IMR-90 (cell line): ENCODE measurements around the gene MYH10. TPM values are rescaled to one million over a fixed set of nuclear protein-coding genes. Genes with fewer than 3 reads are reported as not detected.

Experiments
- ATAC-seq: fragments of 200-7000 bp; cut with Tn5 transposase; 2 replicates; pipeline ENCODE4 v1.9.1; 2020; ENCODE audit warnings: low read depth, mild to moderate bottlenecking, moderate library complexity
- BruUV-seq: library from RNA; stranded (reverse); fragments of 400-500 nt; replicated peaks from 2 replicates; lab custom pipeline; 2021; lab: Mats Ljungman, UMichigan
- CTCF ChIA-PET: fragments of 300-600 bp; formaldehyde crosslinking; extraction: SDS; loops from one replicate; lab custom pipeline; 2021; ENCODE audit warnings: antibody characterized with exemption; lab: Yijun Ruan, JAX
- POLR2A ChIA-PET: fragments of 300-600 bp; sonication (Branson Sonifier 250); formaldehyde crosslinking; loops from one replicate; lab custom pipeline; 2022; ENCODE audit warnings: antibody characterized with exemption; ENCODE audit not compliant: unreplicated experiment; lab: Charles Lee
- DNase-seq: peaks from one replicate; pipeline ENCODE4 v3.0.0; 2013
- H2AFZ ChIP-seq: replicated peaks from 2 replicates; pipeline ENCODE3; 2013; ENCODE audit warnings: low read length, mild to moderate bottlenecking; ENCODE audit not compliant: poor library complexity
- H2AK5ac ChIP-seq: 2 replicates; pipeline ENCODE4 v1.6.1; 2013; ENCODE audit warnings: low read depth, low read length, inconsistent platforms
- H2AK9ac ChIP-seq: replicated peaks from 2 replicates; pipeline ENCODE3; 2013; ENCODE audit warnings: mild to moderate bottlenecking, low read depth, low read length, moderate library complexity; ENCODE audit not compliant: poor library complexity
- H2BK120ac ChIP-seq: 2 replicates; pipeline ENCODE4 v1.6.1; 2013; ENCODE audit warnings: low read depth, low read length, inconsistent platforms
- H2BK15ac ChIP-seq: 3 replicates; pipeline ENCODE4 v1.6.1; 2013; ENCODE audit warnings: low read depth, low read length, inconsistent platforms
- H2BK20ac ChIP-seq: 2 replicates; pipeline ENCODE4 v1.6.1; 2013; ENCODE audit warnings: low read depth, mild to moderate bottlenecking, inconsistent platforms, low read length, moderate library complexity
- H2BK5ac ChIP-seq: 2 replicates; pipeline ENCODE4 v1.6.1; 2013; ENCODE audit warnings: mild to moderate bottlenecking, low read depth, low read length, inconsistent platforms; ENCODE audit not compliant: poor library complexity, severe bottlenecking
- H3K14ac ChIP-seq: replicated peaks from 2 replicates; pipeline ENCODE4 v1.6.1; 2013; ENCODE audit warnings: low read depth, low read length, inconsistent platforms
- H3K18ac ChIP-seq: 2 replicates; pipeline ENCODE4 v1.6.1; 2013; ENCODE audit warnings: low read depth, low read length, control low read depth
- H3K23ac ChIP-seq: 2 replicates; pipeline ENCODE4 v1.6.1; 2013; ENCODE audit warnings: low read depth, low read length, inconsistent platforms
- H3K27ac ChIP-seq: 2 replicates; pipeline ENCODE4 v1.5.1; 2013; ENCODE audit warnings: mild to moderate bottlenecking, control low read depth, low read length; ENCODE audit not compliant: insufficient read depth
- H3K27me3 ChIP-seq: 2 replicates; pipeline ENCODE4 v1.6.1; 2013; ENCODE audit warnings: low read length; ENCODE audit not compliant: control insufficient read depth, insufficient read depth
- H3K36me3 ChIP-seq: 2 replicates; pipeline ENCODE4 v1.6.1; 2013; ENCODE audit warnings: low read length, mixed read lengths; ENCODE audit not compliant: control insufficient read depth, insufficient read depth
- H3K4ac ChIP-seq: 2 replicates; pipeline ENCODE4 v1.6.1; 2013; ENCODE audit warnings: low read depth, low read length, inconsistent platforms
- H3K4me1 ChIP-seq: 2 replicates; pipeline ENCODE4 v1.6.1; 2013; ENCODE audit warnings: low read length, mixed read lengths; ENCODE audit not compliant: control insufficient read depth, insufficient read depth
- H3K4me2 ChIP-seq: 2 replicates; pipeline ENCODE4 v1.6.1; 2013; ENCODE audit warnings: low read depth, mild to moderate bottlenecking, control low read depth, low read length, moderate library complexity
- H3K4me3 ChIP-seq: 2 replicates; pipeline ENCODE4 v1.5.1; 2013; ENCODE audit warnings: low read depth, mild to moderate bottlenecking, control low read depth, low read length, moderate library complexity; ENCODE audit not compliant: insufficient read depth
- H3K56ac ChIP-seq: 2 replicates; pipeline ENCODE4 v1.6.1; 2013; ENCODE audit warnings: low read length, inconsistent platforms; ENCODE audit not compliant: insufficient read depth; ENCODE audit errors: extremely low read depth
- H3K79me1 ChIP-seq, 2 experiments: 2 replicates each; pipeline ENCODE4 v1.6.1; 2013; ENCODE audit warnings: low read length in 2 of 2, inconsistent platforms in 1 of 2, low read depth in 1 of 2
- H3K9ac ChIP-seq: 2 replicates; pipeline ENCODE4 v1.6.1; 2013; ENCODE audit warnings: low read depth, low read length, control low read depth
- H3K9me1 ChIP-seq: 2 replicates; pipeline ENCODE4 v1.6.1; 2013; ENCODE audit warnings: low read length, inconsistent platforms; ENCODE audit not compliant: insufficient read depth
- H3K9me3 ChIP-seq: 2 replicates; pipeline ENCODE4 v1.6.1; 2013; ENCODE audit warnings: low read length; ENCODE audit not compliant: control insufficient read depth, insufficient read depth
- H4K20me1 ChIP-seq: 2 replicates; pipeline ENCODE4 v1.6.1; 2013; ENCODE audit warnings: low read length, inconsistent platforms; ENCODE audit not compliant: insufficient read depth
- H4K5ac ChIP-seq: 2 replicates; pipeline ENCODE4 v1.6.1; 2013; ENCODE audit warnings: mild to moderate bottlenecking, low read depth, low read length, control low read depth
- H4K8ac ChIP-seq, 2 experiments: 2 replicates each; pipeline ENCODE4 v1.6.1; 2013; ENCODE audit warnings: low read depth in 2 of 2, low read length in 2 of 2, control low read depth in 1 of 2, inconsistent platforms in 1 of 2
- H4K91ac ChIP-seq: 2 replicates; pipeline ENCODE4 v1.6.1; 2013; ENCODE audit warnings: low read depth, low read length, inconsistent platforms; ENCODE audit not compliant: insufficient read depth
- ELK1 ChIP-seq: fragments of 150-350 bp; IDR thresholded peaks from 2 replicates; pipeline ENCODE4 v1.6.1; 2016; ENCODE audit warnings: low read depth, mild to moderate bottlenecking, low read length, moderate library complexity, borderline replicate concordance
- MAFK ChIP-seq: IDR thresholded peaks from 2 replicates; pipeline ENCODE4 v1.6.1; 2012; ENCODE audit warnings: low read depth, low read length, improper control_type of control experiment
- WGBS, 2 experiments: methylation state at CpG; one replicate each; pipeline versions ENCODE4 v1.1.5 to v1.1.7; 2013; ENCODE audit warnings: missing lambda C conversion rate in 2 of 2; ENCODE audit not compliant: insufficient read length in 1 of 2; ENCODE audit errors: extremely low coverage in 2 of 2; 5-methylcytosine and 5-hydroxymethylcytosine counted together
- dilution Hi-C: fragments of 300-500 bp; cut with HindIII; formaldehyde crosslinking; loops from one replicate; pipeline ENCODE4 v1.14.3; 2018; ENCODE audit warnings: low sequenced_read_pairs; ENCODE audit not compliant: unreplicated experiment
- in situ Hi-C: fragments of 300-500 bp; cut with MboI; formaldehyde crosslinking; loops from 3 replicates; pipeline ENCODE4 v1.14.3; 2019; ENCODE audit warnings: low sequenced_read_pairs, inconsistent platforms, mixed read lengths
- intact Hi-C: fragments of 100-400 bp; cut with micrococcal nuclease; formaldehyde crosslinking; loops from 2 replicates; pipeline ENCODE4 v1.10.0; 2022
- polyA plus RNA-seq, 3 experiments: library from polyadenylated mRNA; depleted of rRNA; stranded (reverse); fragments of >200 nt; gene quantifications; 2 replicates each; pipeline ENCODE4 v1.2.3, GENCODE V29; 2012; ENCODE audit warnings: low replicate concordance in 1 of 3
- total RNA-seq: library from RNA; depleted of rRNA; stranded (reverse); fragments of >200 nt; gene quantifications from 2 replicates; pipeline ENCODE4 v1.2.3, GENCODE V29; 2012

MYH10 gene
- total and polyA plus RNA-seq, 2 of the 4 experiments (the other 2 are of a cell fraction), result 71.2 to 95.2 TPM

DNA sequence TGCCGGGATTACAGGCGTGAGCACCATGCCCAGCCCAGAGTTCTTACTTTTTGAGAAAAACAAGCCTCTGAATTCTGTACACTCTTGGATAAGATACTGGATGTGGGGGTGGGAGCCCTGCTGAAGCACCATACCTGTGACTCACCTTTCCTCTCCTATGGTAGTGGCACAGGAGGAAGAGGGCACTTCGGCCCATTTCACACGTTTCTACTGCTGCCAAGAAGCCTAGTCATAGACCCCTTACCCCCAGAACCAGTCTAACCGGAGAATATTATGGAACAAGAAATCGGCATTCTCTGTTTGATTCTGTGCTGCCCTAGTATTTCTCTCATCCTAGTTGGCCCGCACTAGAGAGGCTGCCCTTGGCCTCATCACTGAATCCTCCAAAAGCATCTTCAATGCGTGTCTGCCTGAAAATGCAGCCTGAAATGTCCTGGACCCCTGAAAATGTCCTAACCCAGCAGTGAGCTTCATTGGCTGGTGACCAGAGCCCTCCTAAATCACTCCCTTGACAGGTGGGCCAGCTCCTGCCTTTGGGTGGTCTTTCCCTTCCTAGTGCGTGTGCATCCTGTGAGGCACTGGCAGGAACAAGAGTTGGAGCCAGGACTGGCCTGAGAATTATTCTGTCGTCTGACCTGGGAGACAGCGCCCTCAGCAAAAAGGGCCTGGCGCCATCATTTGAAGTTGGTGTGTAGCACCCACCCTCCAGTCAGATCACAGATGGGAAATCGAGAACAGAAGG is 156.9 kb downstream of the MYH10 start:
- no peak overlapping the region for H3K56ac ChIP-seq
- peaks cover 4 to 63% of the 10 kb centered on the region in 2 experiments; a peak in 3 of 4 replicates for H3K79me1 ChIP-seq
- H3K4ac ChIP-seq, result no peak overlapping the region
- DNase-seq, result no peak
- no peak overlapping the region for H3K23ac ChIP-seq
- H3K9ac ChIP-seq, result no peak overlapping the region
- H2BK15ac ChIP-seq, result no peak overlapping the region
- no peak overlapping the region for H3K4me2 ChIP-seq
- 100% methylated on average over 3 of the region's 13 CpGs; no CpG with 5 or more reads in 1 of the 2 experiments for WGBS, 2 experiments
- no peaks in the 10 kb centered on the region for H3K4me1 ChIP-seq
- H4K5ac ChIP-seq, result no peak overlapping the region
- no peak for TF ChIP-seq ELK1
- no peak for TF ChIP-seq MAFK
- peaks cover 46% of the 10 kb centered on the region for H4K20me1 ChIP-seq
- no peaks in the 10 kb centered on the region for H3K9me3 ChIP-seq
- H4K8ac ChIP-seq, result no peak overlapping the region
- intact Hi-C loops (no loop called here), dilution Hi-C loops (no loop called here), in situ Hi-C loops (no loop called here)
- no peak overlapping the region for H4K91ac ChIP-seq
- BruUV-seq, result no TSS peak
- no peaks in the 10 kb centered on the region for H3K27me3 ChIP-seq
- no peak overlapping the region for H2AFZ ChIP-seq
- no peak overlapping the region for H3K4me3 ChIP-seq
- no peak overlapping the region for H2AK5ac ChIP-seq
- no peak for ATAC-seq
- ChIA-PET POLR2A (interaction anchor here (0.6 kb wide), 1 partner anchor 12 kb away, joined by 3 read pairs; no protein-coding TSS in a partner anchor), CTCF (no interaction called here)
- H2BK5ac ChIP-seq, result no peak overlapping the region
- no peak overlapping the region for H2BK120ac ChIP-seq
- H3K14ac ChIP-seq, result no peak overlapping the region
- 0 out of 2 replicates have a peak, but pooled peaks cover 5% of the 10 kb centered on the region for H3K9me1 ChIP-seq
- peaks cover 80% of the 10 kb centered on the region for H3K36me3 ChIP-seq
- H2AK9ac ChIP-seq, result no peak overlapping the region
- H3K27ac ChIP-seq, result no peak overlapping the region
- H2BK20ac ChIP-seq, result no peak overlapping the region
- H3K18ac ChIP-seq, result no peak overlapping the region
